IMR-90 (cell line): Measurements from ENCODE around the gene TTC7B. TPM values are rescaled to one million over a fixed set of nuclear protein-coding genes. Genes with fewer than 3 reads are reported as not detected.

Experiments used
- ATAC-seq: fragments of 200-7000 bp; cut with Tn5 transposase; 2 replicates; pipeline ENCODE4 v1.9.1; 2020; ENCODE audit warnings: low read depth, mild to moderate bottlenecking, moderate library complexity
- BruUV-seq: library from RNA; stranded (reverse); fragments of 400-500 nt; replicated peaks from 2 replicates; lab custom pipeline; 2021; lab: Mats Ljungman, UMichigan
- CTCF ChIA-PET: fragments of 300-600 bp; formaldehyde crosslinking; extraction: SDS; loops from one replicate; lab custom pipeline; 2021; ENCODE audit warnings: antibody characterized with exemption; lab: Yijun Ruan, JAX
- POLR2A ChIA-PET: fragments of 300-600 bp; sonication (Branson Sonifier 250); formaldehyde crosslinking; loops from one replicate; lab custom pipeline; 2022; ENCODE audit warnings: antibody characterized with exemption; ENCODE audit not compliant: unreplicated experiment; lab: Charles Lee
- DNase-seq: peaks from one replicate; pipeline ENCODE4 v3.0.0; 2013
- H2AFZ ChIP-seq: replicated peaks from 2 replicates; pipeline ENCODE3; 2013; ENCODE audit warnings: low read length, mild to moderate bottlenecking; ENCODE audit not compliant: poor library complexity
- H2AK5ac ChIP-seq: 2 replicates; pipeline ENCODE4 v1.6.1; 2013; ENCODE audit warnings: low read depth, low read length, inconsistent platforms
- H2AK9ac ChIP-seq: replicated peaks from 2 replicates; pipeline ENCODE3; 2013; ENCODE audit warnings: mild to moderate bottlenecking, low read depth, low read length, moderate library complexity; ENCODE audit not compliant: poor library complexity
- H2BK120ac ChIP-seq: 2 replicates; pipeline ENCODE4 v1.6.1; 2013; ENCODE audit warnings: low read depth, low read length, inconsistent platforms
- H2BK15ac ChIP-seq: 3 replicates; pipeline ENCODE4 v1.6.1; 2013; ENCODE audit warnings: low read depth, low read length, inconsistent platforms
- H2BK20ac ChIP-seq: 2 replicates; pipeline ENCODE4 v1.6.1; 2013; ENCODE audit warnings: low read depth, mild to moderate bottlenecking, inconsistent platforms, low read length, moderate library complexity
- H2BK5ac ChIP-seq: 2 replicates; pipeline ENCODE4 v1.6.1; 2013; ENCODE audit warnings: mild to moderate bottlenecking, low read depth, low read length, inconsistent platforms; ENCODE audit not compliant: poor library complexity, severe bottlenecking
- H3K14ac ChIP-seq: replicated peaks from 2 replicates; pipeline ENCODE4 v1.6.1; 2013; ENCODE audit warnings: low read depth, low read length, inconsistent platforms
- H3K18ac ChIP-seq: 2 replicates; pipeline ENCODE4 v1.6.1; 2013; ENCODE audit warnings: low read depth, low read length, control low read depth
- H3K23ac ChIP-seq: 2 replicates; pipeline ENCODE4 v1.6.1; 2013; ENCODE audit warnings: low read depth, low read length, inconsistent platforms
- H3K27ac ChIP-seq: 2 replicates; pipeline ENCODE4 v1.5.1; 2013; ENCODE audit warnings: mild to moderate bottlenecking, control low read depth, low read length; ENCODE audit not compliant: insufficient read depth
- H3K27me3 ChIP-seq: 2 replicates; pipeline ENCODE4 v1.6.1; 2013; ENCODE audit warnings: low read length; ENCODE audit not compliant: control insufficient read depth, insufficient read depth
- H3K36me3 ChIP-seq: 2 replicates; pipeline ENCODE4 v1.6.1; 2013; ENCODE audit warnings: low read length, mixed read lengths; ENCODE audit not compliant: control insufficient read depth, insufficient read depth
- H3K4ac ChIP-seq: 2 replicates; pipeline ENCODE4 v1.6.1; 2013; ENCODE audit warnings: low read depth, low read length, inconsistent platforms
- H3K4me1 ChIP-seq: 2 replicates; pipeline ENCODE4 v1.6.1; 2013; ENCODE audit warnings: low read length, mixed read lengths; ENCODE audit not compliant: control insufficient read depth, insufficient read depth
- H3K4me2 ChIP-seq: 2 replicates; pipeline ENCODE4 v1.6.1; 2013; ENCODE audit warnings: low read depth, mild to moderate bottlenecking, control low read depth, low read length, moderate library complexity
- H3K4me3 ChIP-seq: 2 replicates; pipeline ENCODE4 v1.5.1; 2013; ENCODE audit warnings: low read depth, mild to moderate bottlenecking, control low read depth, low read length, moderate library complexity; ENCODE audit not compliant: insufficient read depth
- H3K56ac ChIP-seq: 2 replicates; pipeline ENCODE4 v1.6.1; 2013; ENCODE audit warnings: low read length, inconsistent platforms; ENCODE audit not compliant: insufficient read depth; ENCODE audit errors: extremely low read depth
- H3K79me1 ChIP-seq, 2 experiments: 2 replicates each; pipeline ENCODE4 v1.6.1; 2013; ENCODE audit warnings: low read length in 2 of 2, inconsistent platforms in 1 of 2, low read depth in 1 of 2
- H3K9ac ChIP-seq: 2 replicates; pipeline ENCODE4 v1.6.1; 2013; ENCODE audit warnings: low read depth, low read length, control low read depth
- H3K9me1 ChIP-seq: 2 replicates; pipeline ENCODE4 v1.6.1; 2013; ENCODE audit warnings: low read length, inconsistent platforms; ENCODE audit not compliant: insufficient read depth
- H3K9me3 ChIP-seq: 2 replicates; pipeline ENCODE4 v1.6.1; 2013; ENCODE audit warnings: low read length; ENCODE audit not compliant: control insufficient read depth, insufficient read depth
- H4K20me1 ChIP-seq: 2 replicates; pipeline ENCODE4 v1.6.1; 2013; ENCODE audit warnings: low read length, inconsistent platforms; ENCODE audit not compliant: insufficient read depth
- H4K5ac ChIP-seq: 2 replicates; pipeline ENCODE4 v1.6.1; 2013; ENCODE audit warnings: mild to moderate bottlenecking, low read depth, low read length, control low read depth
- H4K8ac ChIP-seq, 2 experiments: 2 replicates each; pipeline ENCODE4 v1.6.1; 2013; ENCODE audit warnings: low read depth in 2 of 2, low read length in 2 of 2, control low read depth in 1 of 2, inconsistent platforms in 1 of 2
- H4K91ac ChIP-seq: 2 replicates; pipeline ENCODE4 v1.6.1; 2013; ENCODE audit warnings: low read depth, low read length, inconsistent platforms; ENCODE audit not compliant: insufficient read depth
- BHLHE40 ChIP-seq: fragments of 150-350 bp; IDR thresholded peaks from 2 replicates; pipeline ENCODE4 v1.6.1; 2016; ENCODE audit warnings: mild to moderate bottlenecking, low read depth, low read length
- CEBPB ChIP-seq: IDR thresholded peaks from 2 replicates; pipeline ENCODE4 v1.6.1; 2012; ENCODE audit warnings: low read depth, low read length, improper control_type of control experiment
- CHD1 ChIP-seq: IDR thresholded peaks from 2 replicates; pipeline ENCODE4 v1.6.1; 2012; ENCODE audit warnings: low read depth, low read length, improper control_type of control experiment
- MAFK ChIP-seq: IDR thresholded peaks from 2 replicates; pipeline ENCODE4 v1.6.1; 2012; ENCODE audit warnings: low read depth, low read length, improper control_type of control experiment
- MAZ ChIP-seq: IDR thresholded peaks from 2 replicates; pipeline ENCODE4 v1.6.1; 2012; ENCODE audit warnings: low read depth, mild to moderate bottlenecking, low read length, improper control_type of control experiment, moderate library complexity, borderline replicate concordance
- MXI1 ChIP-seq: IDR thresholded peaks from 2 replicates; pipeline ENCODE4 v1.6.1; 2012; ENCODE audit warnings: low read depth, mild to moderate bottlenecking, low read length, moderate library complexity, borderline replicate concordance
- NFE2L2 ChIP-seq: fragments of 150-350 bp; IDR thresholded peaks from 2 replicates; pipeline ENCODE4 v1.6.1; 2016; ENCODE audit warnings: low read depth, mild to moderate bottlenecking, low read length
- POLR2A ChIP-seq: IDR thresholded peaks from 2 replicates; pipeline ENCODE4 v1.6.1; 2012; ENCODE audit warnings: mild to moderate bottlenecking, low read depth, low read length
- RAD21 ChIP-seq: IDR thresholded peaks from 2 replicates; pipeline ENCODE4 v1.6.1; 2012; ENCODE audit warnings: low read length, improper control_type of control experiment
- RCOR1 ChIP-seq: IDR thresholded peaks from 2 replicates; pipeline ENCODE4 v1.6.1; 2012; ENCODE audit warnings: mild to moderate bottlenecking, low read length, improper control_type of control experiment; ENCODE audit not compliant: insufficient replicate concordance
- RFX5 ChIP-seq: IDR thresholded peaks from 2 replicates; pipeline ENCODE4 v1.8.0; 2012; ENCODE audit warnings: low read depth, mild to moderate bottlenecking, low read length, moderate library complexity
- SMC3 ChIP-seq: fragments of 150-350 bp; IDR thresholded peaks from 2 replicates; pipeline ENCODE4 v1.6.1; 2016; ENCODE audit warnings: low read depth, mild to moderate bottlenecking, antibody characterized with exemption, low read length, moderate library complexity
- WGBS, 2 experiments: methylation state at CpG; one replicate each; pipeline versions ENCODE4 v1.1.5 to v1.1.7; 2013; ENCODE audit warnings: missing lambda C conversion rate in 2 of 2; ENCODE audit not compliant: insufficient read length in 1 of 2; ENCODE audit errors: extremely low coverage in 2 of 2; 5-methylcytosine and 5-hydroxymethylcytosine counted together
- dilution Hi-C: fragments of 300-500 bp; cut with HindIII; formaldehyde crosslinking; loops from one replicate; pipeline ENCODE4 v1.14.3; 2018; ENCODE audit warnings: low sequenced_read_pairs; ENCODE audit not compliant: unreplicated experiment
- in situ Hi-C: fragments of 300-500 bp; cut with MboI; formaldehyde crosslinking; loops from 3 replicates; pipeline ENCODE4 v1.14.3; 2019; ENCODE audit warnings: low sequenced_read_pairs, inconsistent platforms, mixed read lengths
- intact Hi-C: fragments of 100-400 bp; cut with micrococcal nuclease; formaldehyde crosslinking; loops from 2 replicates; pipeline ENCODE4 v1.10.0; 2022
- polyA plus RNA-seq, 3 experiments: library from polyadenylated mRNA; depleted of rRNA; stranded (reverse); fragments of >200 nt; gene quantifications; 2 replicates each; pipeline ENCODE4 v1.2.3, GENCODE V29; 2012; ENCODE audit warnings: low replicate concordance in 1 of 3
- total RNA-seq: library from RNA; depleted of rRNA; stranded (reverse); fragments of >200 nt; gene quantifications from 2 replicates; pipeline ENCODE4 v1.2.3, GENCODE V29; 2012
- TF ChIP-seq, protein P1 (sequence below): fragments of 150-350 bp; IDR thresholded peaks from 2 replicates; pipeline ENCODE4 v1.6.1; 2016; ENCODE audit warnings: low read depth, mild to moderate bottlenecking, low read length, moderate library complexity, borderline replicate concordance
- TF ChIP-seq, protein P2 (sequence below): conservative IDR thresholded peaks from 2 replicates; pipeline ENCODE4 v1.5.1; 2012; ENCODE audit warnings: mild to moderate bottlenecking, low read depth, low read length, improper control_type of control experiment
- TF ChIP-seq, protein P3 (sequence below): fragments of 150-350 bp; IDR thresholded peaks from 2 replicates; pipeline ENCODE4 v1.6.1; 2017; ENCODE audit warnings: mild to moderate bottlenecking, antibody characterized with exemption, low read length, low read depth

Gene TTC7B
- total and polyA plus RNA-seq, 2 of the 4 experiments (the other 2 are of a cell fraction) = 18.1 to 35.3 TPM

DNA sequence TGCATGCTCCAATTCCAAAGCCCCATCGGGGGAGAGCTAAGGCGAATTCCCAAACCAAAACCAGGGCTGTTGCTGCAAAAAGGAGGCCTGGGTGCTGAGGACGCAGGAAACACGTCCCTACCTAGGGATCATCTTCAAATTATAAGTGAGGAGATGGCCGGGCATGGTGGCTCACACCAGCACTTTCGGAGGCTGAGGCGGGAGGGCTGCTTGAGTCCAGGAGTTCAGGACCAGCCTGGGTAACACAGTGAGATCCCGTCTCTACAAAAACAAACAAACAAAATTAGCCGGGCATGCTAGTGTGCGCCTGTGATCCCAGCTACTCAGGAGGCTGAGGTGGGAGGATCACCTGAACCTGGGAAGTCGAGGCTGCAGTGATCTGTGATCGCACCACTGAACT lies 276.2 kb downstream of the TTC7B start:
- no peaks in the 10 kb centered on the region for H3K4me1 ChIP-seq

More for the DNA sequence above, 276.2 kb downstream of the TTC7B start:
- Histone ChIP-seq H3K27ac (no peak overlapping the region), H3K4me3 (no peak overlapping the region), H2BK20ac (no peak overlapping the region), H2BK120ac (no peak overlapping the region), H4K20me1 (no peaks in the 10 kb centered on the region), H3K9me1 (peaks cover 4% of the 10 kb centered on the region; the same call in 1 of the 2 replicates), H3K23ac (no peak overlapping the region), H3K14ac (no peak overlapping the region), H4K91ac (no peak overlapping the region), H3K36me3 (peaks cover 4% of the 10 kb centered on the region; the same call in 1 of the 2 replicates), H2AK5ac (no peak overlapping the region), H3K27me3 (no peaks in the 10 kb centered on the region), H2BK5ac (no peak overlapping the region), H3K9ac (no peak overlapping the region), H4K8ac (no peak overlapping the region), H3K18ac (no peak overlapping the region), H4K5ac (no peak overlapping the region), H3K9me3 (no peaks in the 10 kb centered on the region), H3K79me1 (no peaks in the 10 kb centered on the region), H3K4ac (no peak overlapping the region), H3K56ac (no peak overlapping the region), H3K4me2 (no peak overlapping the region), H2AK9ac (no peak overlapping the region), H2AFZ (no peak overlapping the region), H2BK15ac (no peak overlapping the region)
- dilution Hi-C loops = no loop called here
- ChIA-PET CTCF (no interaction called here), POLR2A (no interaction called here)
- intact Hi-C loops = no loop called here
- no peak for DNase-seq
- TF ChIP-seq MXI1 (no peak), CEBPB (no peak), RCOR1 (no peak), MAZ (no peak), RFX5 (no peak), RAD21 (no peak), SMC3 (no peak), CHD1 (no peak), NFE2L2 (no peak), MAFK (no peak), BHLHE40 (no peak), POLR2A (no peak)
- TF ChIP-seq, protein P1, sequence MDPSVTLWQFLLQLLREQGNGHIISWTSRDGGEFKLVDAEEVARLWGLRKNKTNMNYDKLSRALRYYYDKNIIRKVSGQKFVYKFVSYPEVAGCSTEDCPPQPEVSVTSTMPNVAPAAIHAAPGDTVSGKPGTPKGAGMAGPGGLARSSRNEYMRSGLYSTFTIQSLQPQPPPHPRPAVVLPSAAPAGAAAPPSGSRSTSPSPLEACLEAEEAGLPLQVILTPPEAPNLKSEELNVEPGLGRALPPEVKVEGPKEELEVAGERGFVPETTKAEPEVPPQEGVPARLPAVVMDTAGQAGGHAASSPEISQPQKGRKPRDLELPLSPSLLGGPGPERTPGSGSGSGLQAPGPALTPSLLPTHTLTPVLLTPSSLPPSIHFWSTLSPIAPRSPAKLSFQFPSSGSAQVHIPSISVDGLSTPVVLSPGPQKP = no peak
- TF ChIP-seq, protein P2, sequence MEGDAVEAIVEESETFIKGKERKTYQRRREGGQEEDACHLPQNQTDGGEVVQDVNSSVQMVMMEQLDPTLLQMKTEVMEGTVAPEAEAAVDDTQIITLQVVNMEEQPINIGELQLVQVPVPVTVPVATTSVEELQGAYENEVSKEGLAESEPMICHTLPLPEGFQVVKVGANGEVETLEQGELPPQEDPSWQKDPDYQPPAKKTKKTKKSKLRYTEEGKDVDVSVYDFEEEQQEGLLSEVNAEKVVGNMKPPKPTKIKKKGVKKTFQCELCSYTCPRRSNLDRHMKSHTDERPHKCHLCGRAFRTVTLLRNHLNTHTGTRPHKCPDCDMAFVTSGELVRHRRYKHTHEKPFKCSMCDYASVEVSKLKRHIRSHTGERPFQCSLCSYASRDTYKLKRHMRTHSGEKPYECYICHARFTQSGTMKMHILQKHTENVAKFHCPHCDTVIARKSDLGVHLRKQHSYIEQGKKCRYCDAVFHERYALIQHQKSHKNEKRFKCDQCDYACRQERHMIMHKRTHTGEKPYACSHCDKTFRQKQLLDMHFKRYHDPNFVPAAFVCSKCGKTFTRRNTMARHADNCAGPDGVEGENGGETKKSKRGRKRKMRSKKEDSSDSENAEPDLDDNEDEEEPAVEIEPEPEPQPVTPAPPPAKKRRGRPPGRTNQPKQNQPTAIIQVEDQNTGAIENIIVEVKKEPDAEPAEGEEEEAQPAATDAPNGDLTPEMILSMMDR = no peak
- TF ChIP-seq, protein P3, sequence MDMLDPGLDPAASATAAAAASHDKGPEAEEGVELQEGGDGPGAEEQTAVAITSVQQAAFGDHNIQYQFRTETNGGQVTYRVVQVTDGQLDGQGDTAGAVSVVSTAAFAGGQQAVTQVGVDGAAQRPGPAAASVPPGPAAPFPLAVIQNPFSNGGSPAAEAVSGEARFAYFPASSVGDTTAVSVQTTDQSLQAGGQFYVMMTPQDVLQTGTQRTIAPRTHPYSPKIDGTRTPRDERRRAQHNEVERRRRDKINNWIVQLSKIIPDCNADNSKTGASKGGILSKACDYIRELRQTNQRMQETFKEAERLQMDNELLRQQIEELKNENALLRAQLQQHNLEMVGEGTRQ = no peak
- no TSS peak for BruUV-seq
- in situ Hi-C loops = no loop called here
- 100% methylated on average over 1 of the region's 12 CpGs; no CpG with 5 or more reads in 1 of the 2 experiments for WGBS, 2 experiments
- ATAC-seq = no peak
